Measurements from ENCODE around the gene PRDM16. TPM values are rescaled to one million over a fixed set of nuclear protein-coding genes. Genes with fewer than 3 reads are reported as not detected.

PRDM16 gene
- polyA plus RNA-seq, 1 donor (not counting 4 experiments of a cell fraction or from before 2014, with no cell fraction given) = 0.05 TPM

GRCh38 chr1:3227351-3227704 is 158.3 kb downstream of the PRDM16 start:
- dilution Hi-C loops (cut with MboI; ENCODE audit: extremely low pct_ligation_motif_present, low sequenced_read_pairs) = no loop called here

GRCh38 chr1:3227893-3228292 is 158.9 kb downstream of the PRDM16 start:
- no peaks in the 10 kb centered on the region for H3K9me3 ChIP-seq (ENCODE audit: control insufficient read depth, low read depth, low read length)
- H2AFZ ChIP-seq (ENCODE audit: control insufficient read depth, low read length) = no peak overlapping the region
- H3K79me2 ChIP-seq (ENCODE audit: control insufficient read depth, insufficient read depth, low read length) = no peaks in the 10 kb centered on the region
- DNase-seq (ENCODE audit: low read depth, low spot score) (no peak), FAIRE-seq (no peak)
- TF ChIP-seq, protein P1, sequence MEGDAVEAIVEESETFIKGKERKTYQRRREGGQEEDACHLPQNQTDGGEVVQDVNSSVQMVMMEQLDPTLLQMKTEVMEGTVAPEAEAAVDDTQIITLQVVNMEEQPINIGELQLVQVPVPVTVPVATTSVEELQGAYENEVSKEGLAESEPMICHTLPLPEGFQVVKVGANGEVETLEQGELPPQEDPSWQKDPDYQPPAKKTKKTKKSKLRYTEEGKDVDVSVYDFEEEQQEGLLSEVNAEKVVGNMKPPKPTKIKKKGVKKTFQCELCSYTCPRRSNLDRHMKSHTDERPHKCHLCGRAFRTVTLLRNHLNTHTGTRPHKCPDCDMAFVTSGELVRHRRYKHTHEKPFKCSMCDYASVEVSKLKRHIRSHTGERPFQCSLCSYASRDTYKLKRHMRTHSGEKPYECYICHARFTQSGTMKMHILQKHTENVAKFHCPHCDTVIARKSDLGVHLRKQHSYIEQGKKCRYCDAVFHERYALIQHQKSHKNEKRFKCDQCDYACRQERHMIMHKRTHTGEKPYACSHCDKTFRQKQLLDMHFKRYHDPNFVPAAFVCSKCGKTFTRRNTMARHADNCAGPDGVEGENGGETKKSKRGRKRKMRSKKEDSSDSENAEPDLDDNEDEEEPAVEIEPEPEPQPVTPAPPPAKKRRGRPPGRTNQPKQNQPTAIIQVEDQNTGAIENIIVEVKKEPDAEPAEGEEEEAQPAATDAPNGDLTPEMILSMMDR (optimal IDR thresholded peaks at IDR 0.05 in 1 of 3, IDR thresholded peaks at IDR 0.05 in 1 of 3, conservative IDR thresholded peaks at IDR 0.05 in 1 of 3; ENCODE audit: extremely low read depth in 1 of 3, insufficient read depth in 2 of 3, low read length in 3 of 3) = no peak
- no peak for TF ChIP-seq EZH2 (IDR thresholded peaks at IDR 0.05; ENCODE audit: low read length)
- dilution Hi-C loops (cut with MboI; ENCODE audit: extremely low pct_ligation_motif_present, low sequenced_read_pairs) = no loop called here
- no peaks in the 10 kb centered on the region for H3K9me1 ChIP-seq (ENCODE audit: control insufficient read depth, extremely low read depth, insufficient read depth, low read length)
- H3K4me3 ChIP-seq (ENCODE audit: control insufficient read depth in 2 of 3, extremely low read depth in 1 of 3, insufficient read depth in 2 of 3, low read depth in 1 of 3, low read length in 3 of 3) = no peak overlapping the region
- H3K4me2 ChIP-seq (ENCODE audit: control insufficient read depth, extremely low read depth, insufficient read depth, low read depth, low read length) = no peak overlapping the region
- no peak overlapping the region for H3K27ac ChIP-seq (ENCODE audit: control insufficient read depth, insufficient read depth, low read length)
- no peaks in the 10 kb centered on the region for H3K36me3 ChIP-seq (ENCODE audit: control insufficient read depth in 2 of 2, extremely low read depth in 1 of 2, insufficient read depth in 2 of 2, low read length in 2 of 2)
- no peaks in the 10 kb centered on the region for H3K27me3 ChIP-seq (ENCODE audit: control insufficient read depth, extremely low read depth, insufficient read depth, low read length)
- H3K9ac ChIP-seq (ENCODE audit: control insufficient read depth, extremely low read depth, insufficient read depth, low read length) = no peak overlapping the region
- no peaks in the 10 kb centered on the region for H4K20me1 ChIP-seq (ENCODE audit: control insufficient read depth, extremely low read depth, insufficient read depth, low read length)
- H3K4me1 ChIP-seq (ENCODE audit: control insufficient read depth, extremely low read depth, insufficient read depth, low read length) = no peaks in the 10 kb centered on the region

More at GRCh38 chr1:3227351-3227704, 158.3 kb downstream of the PRDM16 start:
- Histone ChIP-seq H3K4me1 (ENCODE audit: control insufficient read depth, extremely low read depth, insufficient read depth, low read length) (no peaks in the 10 kb centered on the region), H3K27me3 (ENCODE audit: control insufficient read depth, extremely low read depth, insufficient read depth, low read length) (no peaks in the 10 kb centered on the region), H3K27ac (ENCODE audit: control insufficient read depth, insufficient read depth, low read length) (no peak overlapping the region), H3K4me3 (ENCODE audit: control insufficient read depth in 2 of 3, extremely low read depth in 1 of 3, insufficient read depth in 2 of 3, low read depth in 1 of 3, low read length in 3 of 3) (no peak overlapping the region), H3K9ac (ENCODE audit: control insufficient read depth, extremely low read depth, insufficient read depth, low read length) (no peak overlapping the region), H3K36me3 (ENCODE audit: control insufficient read depth in 2 of 2, extremely low read depth in 1 of 2, insufficient read depth in 2 of 2, low read length in 2 of 2) (no peaks in the 10 kb centered on the region), H3K4me2 (ENCODE audit: control insufficient read depth, extremely low read depth, insufficient read depth, low read depth, low read length) (no peak overlapping the region), H4K20me1 (ENCODE audit: control insufficient read depth, extremely low read depth, insufficient read depth, low read length) (no peaks in the 10 kb centered on the region), H3K79me2 (ENCODE audit: control insufficient read depth, insufficient read depth, low read length) (no peaks in the 10 kb centered on the region), H3K9me3 (ENCODE audit: control insufficient read depth, low read depth, low read length) (no peaks in the 10 kb centered on the region), H2AFZ (ENCODE audit: control insufficient read depth, low read length) (no peak overlapping the region), H3K9me1 (ENCODE audit: control insufficient read depth, extremely low read depth, insufficient read depth, low read length) (no peaks in the 10 kb centered on the region)
- TF ChIP-seq, protein P1 (optimal IDR thresholded peaks at IDR 0.05 in 1 of 3, IDR thresholded peaks at IDR 0.05 in 1 of 3, conservative IDR thresholded peaks at IDR 0.05 in 1 of 3; ENCODE audit: extremely low read depth in 1 of 3, insufficient read depth in 2 of 3, low read length in 3 of 3) = no peak
- TF ChIP-seq EZH2 (IDR thresholded peaks at IDR 0.05; ENCODE audit: low read length) = no peak
- DNase-seq (ENCODE audit: low read depth, low spot score) (no peak), FAIRE-seq (no peak)
